Progenitor cell of endocrine pancreas (in vitro differentiated cells): ENCODE measurements around the gene ALG11. TPM values are rescaled to one million over a fixed set of nuclear protein-coding genes. Genes with fewer than 3 reads are reported as not detected.

Experiments
- DNase-seq: peaks from one replicate; pipeline ENCODE4 v3.0.0; 2021; ENCODE audit warnings: low spot score; ENCODE audit not compliant: unreplicated experiment
- H3K27ac Mint-ChIP-seq: 2 replicates; pipeline ENCODE4 v1.8.0; 2021; ENCODE audit warnings: mild to moderate bottlenecking, moderate library complexity, mixed read lengths
- H3K27me3 Mint-ChIP-seq: 2 replicates; pipeline ENCODE4 v1.8.0; 2021; ENCODE audit warnings: mixed read lengths
- H3K36me3 Mint-ChIP-seq: 2 replicates; pipeline ENCODE4 v1.8.0; 2022; ENCODE audit warnings: mixed read lengths; ENCODE audit not compliant: insufficient read depth
- H3K4me1 Mint-ChIP-seq: 2 replicates; pipeline ENCODE4 v1.8.0; 2021; ENCODE audit warnings: low read depth, mixed read lengths
- H3K4me3 Mint-ChIP-seq: 2 replicates; pipeline ENCODE4 v1.8.0; 2021; ENCODE audit warnings: low read depth, mild to moderate bottlenecking, moderate library complexity, mixed read lengths
- H3K9me3 Mint-ChIP-seq: 2 replicates; pipeline ENCODE4 v1.8.0; 2021; ENCODE audit warnings: low read depth, mixed read lengths
- total RNA-seq: library from RNA; stranded (reverse); gene quantifications from 2 replicates; pipeline ENCODE4 v1.2.1, GENCODE V29; 2021
- TF ChIP-seq, protein P1 (sequence below): fragments of 200-600 bp; sonication (generic); IDR thresholded peaks from one replicate; pipeline ENCODE4 v1.5.0; 2021; ENCODE audit warnings: antibody characterized with exemption, mild to moderate bottlenecking; ENCODE audit not compliant: unreplicated experiment

The ALG11 gene
- total RNA-seq, 1 donor from 2014 or later, result 45.1 TPM

GRCh38 chr13:52070929-52071523 is 58.8 kb downstream of the ALG11 start:
- H3K36me3 Mint-ChIP-seq, result peaks cover 24% of the 10 kb centered on the region
- TF ChIP-seq, protein P1, sequence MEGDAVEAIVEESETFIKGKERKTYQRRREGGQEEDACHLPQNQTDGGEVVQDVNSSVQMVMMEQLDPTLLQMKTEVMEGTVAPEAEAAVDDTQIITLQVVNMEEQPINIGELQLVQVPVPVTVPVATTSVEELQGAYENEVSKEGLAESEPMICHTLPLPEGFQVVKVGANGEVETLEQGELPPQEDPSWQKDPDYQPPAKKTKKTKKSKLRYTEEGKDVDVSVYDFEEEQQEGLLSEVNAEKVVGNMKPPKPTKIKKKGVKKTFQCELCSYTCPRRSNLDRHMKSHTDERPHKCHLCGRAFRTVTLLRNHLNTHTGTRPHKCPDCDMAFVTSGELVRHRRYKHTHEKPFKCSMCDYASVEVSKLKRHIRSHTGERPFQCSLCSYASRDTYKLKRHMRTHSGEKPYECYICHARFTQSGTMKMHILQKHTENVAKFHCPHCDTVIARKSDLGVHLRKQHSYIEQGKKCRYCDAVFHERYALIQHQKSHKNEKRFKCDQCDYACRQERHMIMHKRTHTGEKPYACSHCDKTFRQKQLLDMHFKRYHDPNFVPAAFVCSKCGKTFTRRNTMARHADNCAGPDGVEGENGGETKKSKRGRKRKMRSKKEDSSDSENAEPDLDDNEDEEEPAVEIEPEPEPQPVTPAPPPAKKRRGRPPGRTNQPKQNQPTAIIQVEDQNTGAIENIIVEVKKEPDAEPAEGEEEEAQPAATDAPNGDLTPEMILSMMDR, result no peak
- H3K27ac Mint-ChIP-seq, result no peak overlapping the region
- no peaks in the 10 kb centered on the region for H3K27me3 Mint-ChIP-seq
- no peak for DNase-seq
- H3K4me3 Mint-ChIP-seq, result no peak overlapping the region
- H3K9me3 Mint-ChIP-seq, result peaks cover 45% of the 10 kb centered on the region
- no peaks in the 10 kb centered on the region for H3K4me1 Mint-ChIP-seq

Other genes with a start within 250 kb of the ALG11 start
- 16.2 and 19.6 TPM in 2 replicates for gene DHRS12, start 208.2 kb upstream of the ALG11 start, total RNA-seq
- gene TMEM272, start 167.2 kb upstream of the ALG11 start, total RNA-seq, result 1.3 and 1.5 TPM in 2 replicates
- not detected in 2 replicates for gene CCDC70, start 150.4 kb upstream of the ALG11 start, total RNA-seq
- gene ATP7B, start 948 bp upstream of the ALG11 start, total RNA-seq, result 59.4 and 63.2 TPM in 2 replicates
- 22.6 and 23.5 TPM in 2 replicates for gene UTP14C, start 12.3 kb downstream of the ALG11 start, total RNA-seq
- 1.4 and 1.7 TPM in 2 replicates for gene NEK5, start 116.7 kb downstream of the ALG11 start, total RNA-seq
- 26.3 and 28.1 TPM in 2 replicates for gene NEK3, start 147.2 kb downstream of the ALG11 start, total RNA-seq